Spleen (tissue), 11 donors: ENCODE data around the gene SORCS2. TPM values are rescaled to one million over a fixed set of nuclear protein-coding genes. Genes with fewer than 3 reads are reported as not detected.

Source experiments
- DNase-seq: peaks from one replicate; pipeline ENCODE4 v3.0.0-alpha.2; 2020
- H3K27ac ChIP-seq, 8 donors: fragments of 200-600 bp; sonication (generic) in 7 of 8; 1 replicate in 4 of 8; 2 replicates in 4 of 8; pipeline versions ENCODE4 v1.5.0 to v1.8.0; 2016 to 2021; ENCODE audit warnings: inconsistent platforms in 4 of 8, mild to moderate bottlenecking in 4 of 8, moderate library complexity in 1 of 8
- H3K27me3 ChIP-seq, 7 donors: fragments of 200-600 bp; sonication (generic) in 6 of 7; replicated peaks in 1 of 7; 1 replicate in 4 of 7; 2 replicates in 3 of 7; pipeline versions ENCODE4 v1.5.0 to v1.8.0; 2016 to 2021; ENCODE audit warnings: inconsistent platforms in 3 of 7, mild to moderate bottlenecking in 1 of 7
- H3K36me3 ChIP-seq, 6 donors: fragments of 200-600 bp; sonication (generic) in 5 of 6; 1 replicate in 4 of 6; 2 replicates in 2 of 6; pipeline versions ENCODE4 v1.5.0 to v1.8.0; 2016 to 2021; ENCODE audit warnings: inconsistent platforms in 2 of 6
- H3K4me1 ChIP-seq, 6 donors: fragments of 200-600 bp; sonication (generic) in 5 of 6; 1 replicate in 3 of 6; 2 replicates in 3 of 6; pipeline versions ENCODE4 v1.5.0 to v1.8.0; 2016 to 2021; ENCODE audit warnings: inconsistent platforms in 3 of 6
- H3K4me3 ChIP-seq, 8 donors: fragments of 200-600 bp; sonication (generic) in 7 of 8; 1 replicate in 4 of 8; 2 replicates in 4 of 8; pipeline versions ENCODE4 v1.5.0 to v1.8.0; 2016 to 2021; ENCODE audit warnings: inconsistent platforms in 4 of 8, mild to moderate bottlenecking in 4 of 8, moderate library complexity in 2 of 8
- H3K9me3 ChIP-seq, 8 donors: fragments of 200-600 bp; sonication (generic) in 7 of 8; 1 replicate in 4 of 8; 2 replicates in 4 of 8; pipeline versions ENCODE4 v1.5.0 to v1.8.0; 2016 to 2021; ENCODE audit warnings: inconsistent platforms in 4 of 8
- POLR2A ChIP-seq, 3 donors: fragments of 450-650 bp; IDR thresholded peaks; one replicate each; pipeline ENCODE4 v1.5.1; 2017; ENCODE audit warnings: antibody characterized with exemption in 3 of 3, mild to moderate bottlenecking in 1 of 3
- POLR2AphosphoS5 ChIP-seq, 3 donors: sonication (generic); formaldehyde crosslinking; IDR thresholded peaks; one replicate each; pipeline ENCODE4 v1.5.1; 2017; ENCODE audit warnings: antibody characterized with exemption in 3 of 3
- WGBS, 5 donors: extraction: QIAGEN DNeasy Blood & Tissue Kit in 3 of 5; methylation state at CpG; one replicate each; pipeline versions ENCODE4 v1.1.5 to v1.1.7; 2013 to 2018; 5-methylcytosine and 5-hydroxymethylcytosine counted together
- intact Hi-C: fragments of 100-400 bp; cut with DNase I; formaldehyde crosslinking; loops from one replicate; pipeline ENCODE4 v1.15.0; 2023; ENCODE audit warnings: low total_unique reads
- polyA plus RNA-seq, 3 donors: library from polyadenylated mRNA; stranded (reverse); fragments of 200-250 nt; gene quantifications; one replicate each; pipeline ENCODE4 v1.2.1, GENCODE V29; 2013
- total RNA-seq, 7 donors: library from RNA; depleted of rRNA in 3 of 7; stranded (reverse); fragments of >200 nt in 3 of 7; fragmentation: NEBNext Ultra II Directional in 4 of 7; extraction: Animal tissue kit (Norgen Biotek cat#: 25700) in 4 of 7; gene quantifications; one replicate each; pipeline versions ENCODE4 v1.1.0 to v1.2.1, GENCODE V29; 2016 to 2021
- TF ChIP-seq, protein P1 (sequence below), 11 experiments: fragments of 200-600 bp in 7 of 11; fragments of 450-650 bp in 4 of 11; sonication (generic) in 4 of 11; IDR thresholded peaks in 8 of 11; conservative IDR thresholded peaks in 3 of 11; 1 replicate in 7 of 11; 2 replicates in 4 of 11; pipeline versions ENCODE4 v1.4.0 to v1.8.0; 2016 to 2021; ENCODE audit warnings: antibody characterized with exemption in 11 of 11, inconsistent platforms in 4 of 11, mild to moderate bottlenecking in 1 of 11
- donor health status: healthy with polysubstance abuse.
- donor health status: DM: no; HTN: no; CAD: no; lungs with moderate emphysema.
- donor health status: DM: no; HTN: no; CAD: no.
- donor health status: Bipolar disorder and iron deficiency.
- donor health status: healthy.
- donor health status: DM: no; HTN: no; CAD: no.
- donor health status: DM: yes; HTN: yes; CAD: no.

Gene SORCS2
- total and polyA plus RNA-seq, 10 donors = 0.33 to 1.6 (median 0.60) TPM

DNA sequence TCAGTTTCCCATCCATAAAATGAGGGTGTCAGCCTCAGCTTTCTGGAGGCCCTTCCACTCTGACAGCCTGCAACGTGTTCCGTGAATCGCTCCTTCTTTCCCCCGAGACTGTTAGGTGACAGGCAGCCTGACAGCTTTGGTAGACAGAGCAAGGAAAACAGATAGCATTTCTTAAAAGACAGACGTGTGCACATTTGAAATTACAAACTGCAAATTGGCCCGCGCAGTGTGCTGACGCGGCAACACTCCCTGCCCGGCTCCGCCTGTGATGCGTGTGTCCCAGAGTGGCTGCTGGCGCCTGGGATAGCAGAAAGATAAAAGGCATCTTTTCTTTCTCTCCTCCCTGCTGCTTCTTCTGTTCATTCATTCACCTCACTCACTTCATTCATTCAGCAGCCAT is 502.0 kb downstream of the SORCS2 start:
- Histone ChIP-seq H3K36me3 (no peaks in the 10 kb centered on the region), H3K9me3 (no peaks in the 10 kb centered on the region), H3K27ac (no peak overlapping the region), H3K4me3 (no peak overlapping the region), H3K4me1 (peaks cover 0 to 14% (median 0%) of the 10 kb centered on the region in 6 donors), H3K27me3 (peaks cover 0 to 26% (median 0%) of the 10 kb centered on the region in 7 donors)
- TF ChIP-seq POLR2A (IDR thresholded peaks at IDR 0.05) = no peak
- TF ChIP-seq, protein P1, sequence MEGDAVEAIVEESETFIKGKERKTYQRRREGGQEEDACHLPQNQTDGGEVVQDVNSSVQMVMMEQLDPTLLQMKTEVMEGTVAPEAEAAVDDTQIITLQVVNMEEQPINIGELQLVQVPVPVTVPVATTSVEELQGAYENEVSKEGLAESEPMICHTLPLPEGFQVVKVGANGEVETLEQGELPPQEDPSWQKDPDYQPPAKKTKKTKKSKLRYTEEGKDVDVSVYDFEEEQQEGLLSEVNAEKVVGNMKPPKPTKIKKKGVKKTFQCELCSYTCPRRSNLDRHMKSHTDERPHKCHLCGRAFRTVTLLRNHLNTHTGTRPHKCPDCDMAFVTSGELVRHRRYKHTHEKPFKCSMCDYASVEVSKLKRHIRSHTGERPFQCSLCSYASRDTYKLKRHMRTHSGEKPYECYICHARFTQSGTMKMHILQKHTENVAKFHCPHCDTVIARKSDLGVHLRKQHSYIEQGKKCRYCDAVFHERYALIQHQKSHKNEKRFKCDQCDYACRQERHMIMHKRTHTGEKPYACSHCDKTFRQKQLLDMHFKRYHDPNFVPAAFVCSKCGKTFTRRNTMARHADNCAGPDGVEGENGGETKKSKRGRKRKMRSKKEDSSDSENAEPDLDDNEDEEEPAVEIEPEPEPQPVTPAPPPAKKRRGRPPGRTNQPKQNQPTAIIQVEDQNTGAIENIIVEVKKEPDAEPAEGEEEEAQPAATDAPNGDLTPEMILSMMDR (IDR thresholded peaks at IDR 0.05 in 8 of 11, conservative IDR thresholded peaks at IDR 0.05 in 3 of 11) = no peak
- TF ChIP-seq POLR2AphosphoS5 (IDR thresholded peaks at IDR 0.05) = no peak
- peak; percentile 35 for DNase-seq
- intact Hi-C loops = no loop called here
- 81 to 89% (median 84%) methylated on average over 13 of the region's 13 CpGs for WGBS, 5 donors

DNA sequence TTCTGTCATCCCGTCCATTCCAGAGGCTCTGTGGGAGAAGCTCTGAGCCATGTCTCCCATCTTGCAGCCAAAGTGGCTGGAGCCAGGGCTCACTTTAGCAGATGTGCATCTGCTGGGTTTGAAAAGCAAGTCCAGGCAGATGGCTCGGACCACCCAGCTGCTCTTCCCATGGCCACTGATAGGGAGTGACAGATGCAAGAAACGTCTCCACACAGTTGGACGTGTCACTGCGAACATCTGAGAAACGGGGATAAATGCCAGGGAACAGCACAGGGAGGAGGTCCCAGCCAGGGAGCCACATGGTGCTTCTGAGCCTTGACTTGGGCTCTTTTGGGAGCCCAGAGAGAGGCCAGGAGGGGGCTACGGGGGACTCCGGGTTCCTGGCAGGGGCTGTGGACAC is 505.0 kb downstream of the SORCS2 start:
- Histone ChIP-seq H3K27me3 (peaks cover 0 to 53% (median 0%) of the 10 kb centered on the region in 7 donors), H3K36me3 (no peaks in the 10 kb centered on the region), H3K4me3 (no peak overlapping the region), H3K9me3 (no peaks in the 10 kb centered on the region), H3K4me1 (peaks cover 0 to 25% (median 0%) of the 10 kb centered on the region in 6 donors), H3K27ac (no peak overlapping the region)
- intact Hi-C loops = no loop called here
- TF ChIP-seq POLR2A (IDR thresholded peaks at IDR 0.05) (no peak), POLR2AphosphoS5 (IDR thresholded peaks at IDR 0.05) (no peak)
- TF ChIP-seq, protein P1 (IDR thresholded peaks at IDR 0.05 in 8 of 11, conservative IDR thresholded peaks at IDR 0.05 in 3 of 11) = no peak
- 54 to 77% (median 65%) methylated on average over 8 of the region's 8 CpGs for WGBS, 5 donors
- no peak for DNase-seq

DNA sequence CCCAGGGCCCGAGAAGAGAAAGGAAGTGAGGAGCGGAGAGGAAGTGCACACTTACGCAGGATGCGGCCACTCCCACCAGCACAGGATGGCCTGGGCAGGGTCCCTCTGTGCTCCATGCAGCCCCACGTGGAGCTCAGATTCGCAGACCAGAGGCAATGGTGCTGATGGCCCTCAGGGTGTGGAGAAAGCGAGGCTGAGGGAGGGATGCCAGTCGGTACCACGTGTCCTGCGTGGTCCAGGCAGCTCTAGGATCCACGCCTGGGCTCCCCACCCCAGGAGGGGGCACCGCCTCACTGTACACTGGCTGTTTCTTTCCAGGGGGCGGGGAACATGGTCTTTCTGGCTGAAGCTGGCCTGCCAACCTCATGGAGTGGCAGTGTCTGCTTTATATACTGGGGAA is 505.5 kb downstream of the SORCS2 start:
- TF ChIP-seq POLR2AphosphoS5 (IDR thresholded peaks at IDR 0.05) (no peak), POLR2A (IDR thresholded peaks at IDR 0.05) (no peak)
- TF ChIP-seq, protein P1 (IDR thresholded peaks at IDR 0.05 in 8 of 11, conservative IDR thresholded peaks at IDR 0.05 in 3 of 11) = no peak
- Histone ChIP-seq H3K4me1 (peaks cover 0 to 25% (median 0%) of the 10 kb centered on the region in 6 donors), H3K4me3 (no peak overlapping the region), H3K27ac (no peak overlapping the region), H3K9me3 (no peaks in the 10 kb centered on the region), H3K27me3 (peaks cover 0 to 58% (median 0%) of the 10 kb centered on the region in 7 donors), H3K36me3 (no peaks in the 10 kb centered on the region)
- 56 to 72% (median 67%) methylated on average over 12 to 13 of the region's 13 CpGs for WGBS, 5 donors
- no peak for DNase-seq
- intact Hi-C loops = no loop called here

DNA sequence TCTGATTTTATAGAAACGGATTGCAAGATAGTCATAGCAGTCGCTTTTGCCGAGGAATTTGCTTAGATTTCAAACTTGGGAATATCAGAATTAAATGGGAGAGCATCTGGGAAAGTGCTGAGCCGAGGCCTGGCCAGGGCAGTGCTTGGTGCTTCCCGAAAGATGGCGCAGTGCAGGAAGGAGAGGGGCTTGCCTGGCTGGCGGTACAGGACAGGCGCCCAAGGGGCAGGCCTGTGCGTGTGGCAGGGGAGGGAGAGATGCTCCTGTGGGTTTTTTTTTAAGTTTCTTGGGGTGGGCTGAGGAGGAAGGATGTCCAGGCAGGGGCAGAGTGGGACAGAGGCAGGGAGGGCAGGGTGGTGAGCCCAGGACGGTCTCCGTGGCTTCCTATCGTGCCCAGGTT is 506.2 kb downstream of the SORCS2 start:
- DNase-seq = no peak
- TF ChIP-seq POLR2A (IDR thresholded peaks at IDR 0.05) (no peak), POLR2AphosphoS5 (IDR thresholded peaks at IDR 0.05) (no peak)
- intact Hi-C loops = no loop called here
- peaks cover 0 to 60% (median 0%) of the 10 kb centered on the region in 7 donors for H3K27me3 ChIP-seq
- WGBS, 5 donors = 62 to 74% (median 64%) methylated on average over 12 of the region's 12 CpGs
- H3K4me1 ChIP-seq = peaks cover 0 to 25% (median 0%) of the 10 kb centered on the region in 6 donors
- H3K4me3 ChIP-seq = no peak overlapping the region
- H3K27ac ChIP-seq = no peak overlapping the region
- no peaks in the 10 kb centered on the region for H3K36me3 ChIP-seq
- no peaks in the 10 kb centered on the region for H3K9me3 ChIP-seq

DNA sequence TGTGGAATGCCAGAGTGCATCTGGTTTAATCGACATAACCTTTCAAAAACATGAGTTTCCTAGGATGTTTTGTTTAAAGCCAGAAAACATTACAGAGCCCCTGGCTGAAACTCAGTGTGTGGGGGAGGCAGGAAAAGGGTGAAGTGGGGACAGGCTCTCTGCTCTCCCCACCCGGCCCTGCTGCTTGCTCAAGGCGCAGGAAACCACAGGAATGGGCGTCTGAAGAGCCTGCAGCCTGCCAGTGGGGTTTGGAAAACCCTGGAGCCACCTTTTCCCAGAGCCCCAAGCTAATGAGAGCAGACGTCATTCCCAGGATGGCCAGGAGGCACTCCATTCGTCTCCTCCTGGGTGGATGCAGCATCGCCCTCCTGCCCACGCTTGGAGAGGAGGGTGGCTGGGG is 506.7 kb downstream of the SORCS2 start:
- 19 to 39% (median 34%) methylated on average over 3 to 8 of the region's 8 CpGs for WGBS, 5 donors
- TF ChIP-seq, protein P1 (IDR thresholded peaks at IDR 0.05 in 8 of 11, conservative IDR thresholded peaks at IDR 0.05 in 3 of 11) = no peak
- TF ChIP-seq POLR2AphosphoS5 (IDR thresholded peaks at IDR 0.05) = no peak
- no peak for TF ChIP-seq POLR2A (IDR thresholded peaks at IDR 0.05)
- Histone ChIP-seq H3K4me1 (peaks cover 0 to 25% (median 0%) of the 10 kb centered on the region in 6 donors), H3K27me3 (peaks cover 0 to 60% (median 0%) of the 10 kb centered on the region in 7 donors), H3K4me3 (no peak overlapping the region), H3K9me3 (no peaks in the 10 kb centered on the region), H3K36me3 (no peaks in the 10 kb centered on the region), H3K27ac (no peak overlapping the region)
- intact Hi-C loops = no loop called here
- DNase-seq = no peak
